Thyroid gland (tissue), 4 donors: ENCODE measurements around the gene IRF2BPL.

Experiments used
- CTCF ChIP-seq, 6 experiments: fragments of 200-600 bp in 3 of 6; fragments of 450-650 bp in 3 of 6; sonication (generic) in 3 of 6; IDR thresholded peaks; one replicate each; pipeline ENCODE4 v1.5.1; 2016 to 2019; ENCODE audit warnings: antibody characterized with exemption in 6 of 6, mild to moderate bottlenecking in 2 of 6, inconsistent platforms in 1 of 6, moderate library complexity in 1 of 6
- POLR2A ChIP-seq, 2 donors: fragments of 450-650 bp; IDR thresholded peaks; one replicate each; pipeline ENCODE4 v1.6.1; 2017; ENCODE audit warnings: antibody characterized with exemption in 2 of 2, mild to moderate bottlenecking in 2 of 2, moderate library complexity in 1 of 2

DNA sequence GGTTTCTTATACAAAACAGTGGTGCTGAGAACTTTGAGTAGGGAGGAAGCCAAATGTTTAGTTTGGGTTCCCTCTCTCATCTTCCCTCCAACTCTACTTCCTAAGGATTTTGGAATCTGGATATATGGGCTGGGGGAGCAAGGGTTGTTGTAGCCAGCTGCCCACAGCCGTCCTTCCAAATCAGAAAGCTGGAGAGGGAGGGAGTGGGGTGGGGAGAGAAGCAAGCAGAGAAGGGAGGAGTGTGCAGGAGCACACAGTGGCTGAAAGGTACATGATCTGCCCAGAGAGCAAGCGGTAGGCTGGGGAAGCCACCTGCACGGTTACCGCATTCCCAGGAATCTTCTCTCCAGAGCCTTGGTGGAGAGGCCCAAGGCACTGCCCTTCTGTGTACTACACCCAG lies 52.7 kb downstream of the IRF2BPL start:
- TF ChIP-seq POLR2A (IDR thresholded peaks at IDR 0.05), result no peak
- TF ChIP-seq CTCF (IDR thresholded peaks at IDR 0.05), result no peak
